Lower lobe of right lung (tissue), 2 donors: ENCODE measurements around the gene EFCAB6. TPM values are rescaled to one million over a fixed set of nuclear protein-coding genes. Genes with fewer than 3 reads are reported as not detected.

Experiments used
- ATAC-seq, 2 donors: fragments of 200-7000 bp; cut with Tn5 transposase; one replicate each; pipeline ENCODE4 v1.9.1; 2020 to 2022; ENCODE audit warnings: mild to moderate bottlenecking in 2 of 2, moderate library complexity in 2 of 2
- DNase-seq: peaks from one replicate; pipeline ENCODE4 v3.0.0-alpha.2; 2020
- H3K27ac ChIP-seq: fragments of 200-600 bp; one replicate; pipeline ENCODE4 v1.8.0; 2022
- H3K27me3 ChIP-seq: fragments of 200-600 bp; one replicate; pipeline ENCODE4 v1.8.0; 2022; ENCODE audit warnings: low read depth
- H3K36me3 ChIP-seq: fragments of 200-600 bp; one replicate; pipeline ENCODE4 v1.8.0; 2022; ENCODE audit warnings: mild to moderate bottlenecking
- H3K4me1 ChIP-seq: fragments of 200-600 bp; one replicate; pipeline ENCODE4 v1.8.0; 2022
- H3K4me3 ChIP-seq: fragments of 200-600 bp; one replicate; pipeline ENCODE4 v1.8.0; 2022; ENCODE audit warnings: mild to moderate bottlenecking
- H3K9me3 ChIP-seq: fragments of 200-600 bp; one replicate; pipeline ENCODE4 v1.8.0; 2022
- CTCF ChIP-seq: fragments of 200-600 bp; IDR thresholded peaks from one replicate; pipeline ENCODE4 v1.8.0; 2022; ENCODE audit warnings: antibody characterized with exemption, mild to moderate bottlenecking
- intact Hi-C: fragments of 100-400 bp; cut with DNase I; formaldehyde crosslinking; loops from one replicate; pipeline ENCODE4 v1.11.0; 2022
- total RNA-seq: library from RNA; stranded (reverse); fragmentation: NEBNext Ultra II Directional; extraction: Animal tissue kit (Norgen Biotek cat#: 25700); gene quantifications from one replicate; pipeline ENCODE4 v1.2.1, GENCODE V29; 2021
- donor health status: DM: no; HTN: yes; CAD: no; lungs with severe emphysema.

The EFCAB6 gene
- total RNA-seq, 1 donor from 2014 or later = 5.8 TPM

- no peak for ATAC-seq
- Histone ChIP-seq H3K4me1 (no peaks in the 10 kb centered on the region), H3K9me3 (no peaks in the 10 kb centered on the region)
Measured at GRCh38 chr22:43681731-43682360, 130.3 kb downstream of the EFCAB6 start.

GRCh38 chr22:43670513-43670912 lies 141.6 kb downstream of the EFCAB6 start:
- TF ChIP-seq CTCF = no peak
- DNase-seq (no peak), ATAC-seq (no peak)
- Histone ChIP-seq H3K9me3 (no peaks in the 10 kb centered on the region), H3K27me3 (no peaks in the 10 kb centered on the region), H3K4me3 (no peak overlapping the region), H3K4me1 (no peaks in the 10 kb centered on the region), H3K36me3 (no peaks in the 10 kb centered on the region), H3K27ac (no peak overlapping the region)
- intact Hi-C loops = no loop called here

More at GRCh38 chr22:43681731-43682360, 130.3 kb downstream of the EFCAB6 start:
- TF ChIP-seq CTCF = no peak
- no peak for DNase-seq
- Histone ChIP-seq H3K36me3 (no peaks in the 10 kb centered on the region), H3K27ac (no peak overlapping the region), H3K4me3 (no peak overlapping the region), H3K27me3 (no peaks in the 10 kb centered on the region)
- intact Hi-C loops = no loop called here

GRCh38 chr22:43669190-43669589 lies 142.9 kb downstream of the EFCAB6 start:
- intact Hi-C loops = no loop called here
- no peaks in the 10 kb centered on the region for H3K36me3 ChIP-seq
- H3K27ac ChIP-seq = no peak overlapping the region
- H3K9me3 ChIP-seq = no peaks in the 10 kb centered on the region
- no peaks in the 10 kb centered on the region for H3K4me1 ChIP-seq
- DNase-seq (no peak), ATAC-seq (no peak)
- no peak for TF ChIP-seq CTCF
- no peaks in the 10 kb centered on the region for H3K27me3 ChIP-seq
- H3K4me3 ChIP-seq = no peak overlapping the region

GRCh38 chr22:43667656-43668055 lies 144.4 kb downstream of the EFCAB6 start:
- Histone ChIP-seq H3K27me3 (no peaks in the 10 kb centered on the region), H3K27ac (no peak overlapping the region), H3K4me1 (no peaks in the 10 kb centered on the region), H3K9me3 (no peaks in the 10 kb centered on the region), H3K4me3 (no peak overlapping the region), H3K36me3 (no peaks in the 10 kb centered on the region)
- intact Hi-C loops = no loop called here
- DNase-seq = no peak
- ATAC-seq = no peak
- TF ChIP-seq CTCF = no peak

GRCh38 chr22:43666457-43666856 lies 145.6 kb downstream of the EFCAB6 start:
- no peak overlapping the region for H3K4me3 ChIP-seq
- no peak for TF ChIP-seq CTCF
- H3K36me3 ChIP-seq = no peaks in the 10 kb centered on the region
- intact Hi-C loops = no loop called here
- no peaks in the 10 kb centered on the region for H3K4me1 ChIP-seq
- no peak overlapping the region for H3K27ac ChIP-seq
- H3K9me3 ChIP-seq = no peaks in the 10 kb centered on the region
- DNase-seq = no peak
- no peaks in the 10 kb centered on the region for H3K27me3 ChIP-seq
- ATAC-seq = no peak
